Uterus (tissue), 4 donors: Measurements from ENCODE around the gene SLC35F3. TPM values are rescaled to one million over a fixed set of nuclear protein-coding genes. Genes with fewer than 3 reads are reported as not detected.

Experiments
- DNase-seq, 2 donors: peaks; one replicate each; pipeline ENCODE4 v3.0.0-alpha.2; 2019 to 2020
- H3K27ac ChIP-seq, 2 donors: fragments of 200-600 bp; sonication (generic); 1 replicate in 1 of 2; 2 replicates in 1 of 2; pipeline ENCODE4 v1.5.1; 2016 to 2018
- H3K27me3 ChIP-seq, 2 donors: fragments of 200-600 bp; sonication (generic); one replicate each; pipeline ENCODE4 v1.5.1; 2018 to 2019; ENCODE audit warnings: control low read depth in 1 of 2
- H3K36me3 ChIP-seq, 2 donors: fragments of 200-600 bp; sonication (generic); one replicate each; pipeline ENCODE4 v1.5.1; 2019; ENCODE audit warnings: control low read depth in 1 of 2
- H3K4me1 ChIP-seq, 2 donors: fragments of 200-600 bp; sonication (generic); one replicate each; pipeline ENCODE4 v1.5.1; 2018 to 2019; ENCODE audit warnings: control low read depth in 1 of 2
- H3K4me3 ChIP-seq, 2 donors: fragments of 200-600 bp; sonication (generic); 1 replicate in 1 of 2; 2 replicates in 1 of 2; pipeline ENCODE4 v1.5.1; 2018 to 2019; ENCODE audit warnings: mild to moderate bottlenecking in 1 of 2
- H3K9me3 ChIP-seq, 2 donors: fragments of 200-600 bp; sonication (generic); one replicate each; pipeline ENCODE4 v1.5.1; 2019; ENCODE audit warnings: control low read depth in 1 of 2
- CTCF ChIP-seq, 4 experiments: fragments of 200-600 bp in 2 of 4; fragments of 450-650 bp in 2 of 4; sonication (generic) in 2 of 4; IDR thresholded peaks; one replicate each; pipeline ENCODE4 v1.5.1; 2016 to 2019; ENCODE audit warnings: antibody characterized with exemption in 4 of 4, mild to moderate bottlenecking in 2 of 4, moderate library complexity in 1 of 4
- POLR2A ChIP-seq, 2 donors: fragments of 450-650 bp; IDR thresholded peaks; one replicate each; pipeline ENCODE4 v1.6.1; 2016; ENCODE audit warnings: antibody characterized with exemption in 2 of 2, mild to moderate bottlenecking in 1 of 2, moderate library complexity in 1 of 2
- intact Hi-C: fragments of 100-400 bp; cut with DNase I; formaldehyde crosslinking; loops from one replicate; pipeline ENCODE4 v1.15.1; 2023; ENCODE audit warnings: low total_unique reads
- total RNA-seq, 4 donors: library from RNA; depleted of rRNA in 3 of 4; stranded (reverse); fragments of >200 nt in 3 of 4; gene quantifications; one replicate each; pipeline versions ENCODE4 v1.1.0 to v1.2.4, GENCODE V29; 2014 to 2023
- donor health status: DM: yes; HTN: yes; CAD: no.

SLC35F3 gene
- total RNA-seq, 4 donors from 2014 or later, result 0.24 to 0.62 (median 0.26) TPM; not detected in 1

GRCh38 chr1:234315091-234315541, 410.6 kb downstream of the SLC35F3 start:
- H3K36me3 ChIP-seq, result no peaks in the 10 kb centered on the region
- H3K4me3 ChIP-seq, result no peak overlapping the region
- DNase-seq, result no peak
- H3K9me3 ChIP-seq, result no peaks in the 10 kb centered on the region
- no peaks in the 10 kb centered on the region for H3K4me1 ChIP-seq
- TF ChIP-seq CTCF (IDR thresholded peaks at IDR 0.05) (no peak), POLR2A (IDR thresholded peaks at IDR 0.05) (no peak)
- H3K27me3 ChIP-seq, result no peaks in the 10 kb centered on the region
- intact Hi-C loops, result no loop called here
- no peak overlapping the region for H3K27ac ChIP-seq

- H3K9me3 ChIP-seq, result no peaks in the 10 kb centered on the region
- H3K36me3 ChIP-seq, result no peaks in the 10 kb centered on the region
- no peak for DNase-seq
- no peaks in the 10 kb centered on the region for H3K4me1 ChIP-seq
- H3K4me3 ChIP-seq, result no peak overlapping the region
- H3K27me3 ChIP-seq, result no peaks in the 10 kb centered on the region
- H3K27ac ChIP-seq, result no peak overlapping the region
- TF ChIP-seq POLR2A (IDR thresholded peaks at IDR 0.05) (no peak), CTCF (IDR thresholded peaks at IDR 0.05) (no peak)
- intact Hi-C loops, result no loop called here
Measured at GRCh38 chr1:234315588-234315987, 411.1 kb downstream of the SLC35F3 start.

GRCh38 chr1:234316486-234316885, 412.0 kb downstream of the SLC35F3 start:
- DNase-seq, result no peak
- intact Hi-C loops, result no loop called here

GRCh38 chr1:234316937-234317336, 412.5 kb downstream of the SLC35F3 start:
- Histone ChIP-seq H3K27me3 (no peaks in the 10 kb centered on the region), H3K36me3 (no peaks in the 10 kb centered on the region), H3K27ac (no peak overlapping the region), H3K4me1 (no peaks in the 10 kb centered on the region), H3K9me3 (no peaks in the 10 kb centered on the region), H3K4me3 (no peak overlapping the region)
- no peak for DNase-seq
- TF ChIP-seq CTCF (IDR thresholded peaks at IDR 0.05) (no peak), POLR2A (IDR thresholded peaks at IDR 0.05) (no peak)
- intact Hi-C loops, result no loop called here

More at GRCh38 chr1:234316486-234316885, 412.0 kb downstream of the SLC35F3 start:
- Histone ChIP-seq H3K4me1 (no peaks in the 10 kb centered on the region), H3K9me3 (no peaks in the 10 kb centered on the region), H3K4me3 (no peak overlapping the region), H3K36me3 (no peaks in the 10 kb centered on the region), H3K27me3 (no peaks in the 10 kb centered on the region), H3K27ac (no peak overlapping the region)
- no peak for TF ChIP-seq POLR2A (IDR thresholded peaks at IDR 0.05)
- TF ChIP-seq CTCF (IDR thresholded peaks at IDR 0.05), result no peak

GRCh38 chr1:234320069-234320468, 415.6 kb downstream of the SLC35F3 start:
- H3K27me3 ChIP-seq, result no peaks in the 10 kb centered on the region
- no peak overlapping the region for H3K27ac ChIP-seq

More at GRCh38 chr1:234320069-234320468, 415.6 kb downstream of the SLC35F3 start:
- no peaks in the 10 kb centered on the region for H3K36me3 ChIP-seq
- TF ChIP-seq CTCF (IDR thresholded peaks at IDR 0.05) (no peak), POLR2A (IDR thresholded peaks at IDR 0.05) (no peak)
- no peaks in the 10 kb centered on the region for H3K4me1 ChIP-seq
- DNase-seq, result no peak
- intact Hi-C loops, result no loop called here
- H3K4me3 ChIP-seq, result no peak overlapping the region
- no peaks in the 10 kb centered on the region for H3K9me3 ChIP-seq
